Prostate gland (tissue), 2 donors: ENCODE measurements around the gene FAM83G.

Experiments used
- POLR2A ChIP-seq: fragments of 450-650 bp; IDR thresholded peaks from one replicate; pipeline ENCODE4 v1.6.1; 2016; ENCODE audit warnings: antibody characterized with exemption, mild to moderate bottlenecking
- POLR2AphosphoS5 ChIP-seq: sonication (generic); formaldehyde crosslinking; IDR thresholded peaks from one replicate; pipeline ENCODE4 v1.6.1; 2017; ENCODE audit warnings: antibody characterized with exemption
- TF ChIP-seq, protein P1 (sequence below), 4 experiments: fragments of 200-600 bp in 2 of 4; fragments of 450-650 bp in 2 of 4; sonication (generic) in 2 of 4; IDR thresholded peaks; 1 replicate in 3 of 4; 2 replicates in 1 of 4; pipeline ENCODE4 v1.5.1; 2016 to 2019; ENCODE audit warnings: antibody characterized with exemption in 4 of 4, mild to moderate bottlenecking in 2 of 4, moderate library complexity in 2 of 4

DNA sequence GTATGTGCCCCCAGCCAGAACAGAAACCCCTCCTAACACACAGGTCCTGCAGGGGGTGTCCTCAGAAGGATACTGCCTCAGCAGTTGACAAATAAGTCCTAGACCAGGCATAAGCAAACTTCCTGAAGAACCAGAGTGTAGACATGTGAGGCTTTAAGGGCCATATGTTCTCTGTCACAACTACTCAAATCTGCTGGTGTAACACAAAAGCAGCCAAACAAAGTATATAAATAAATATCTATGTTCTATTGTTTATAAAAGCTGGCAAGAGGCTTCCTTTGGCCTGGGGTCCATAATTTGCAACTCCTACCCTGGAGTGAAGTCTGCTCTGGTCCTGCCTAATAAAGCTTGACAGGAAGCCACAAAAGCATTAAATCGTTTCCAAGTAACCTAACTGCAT, 9.9 kb downstream of the FAM83G start:
- TF ChIP-seq, protein P1, sequence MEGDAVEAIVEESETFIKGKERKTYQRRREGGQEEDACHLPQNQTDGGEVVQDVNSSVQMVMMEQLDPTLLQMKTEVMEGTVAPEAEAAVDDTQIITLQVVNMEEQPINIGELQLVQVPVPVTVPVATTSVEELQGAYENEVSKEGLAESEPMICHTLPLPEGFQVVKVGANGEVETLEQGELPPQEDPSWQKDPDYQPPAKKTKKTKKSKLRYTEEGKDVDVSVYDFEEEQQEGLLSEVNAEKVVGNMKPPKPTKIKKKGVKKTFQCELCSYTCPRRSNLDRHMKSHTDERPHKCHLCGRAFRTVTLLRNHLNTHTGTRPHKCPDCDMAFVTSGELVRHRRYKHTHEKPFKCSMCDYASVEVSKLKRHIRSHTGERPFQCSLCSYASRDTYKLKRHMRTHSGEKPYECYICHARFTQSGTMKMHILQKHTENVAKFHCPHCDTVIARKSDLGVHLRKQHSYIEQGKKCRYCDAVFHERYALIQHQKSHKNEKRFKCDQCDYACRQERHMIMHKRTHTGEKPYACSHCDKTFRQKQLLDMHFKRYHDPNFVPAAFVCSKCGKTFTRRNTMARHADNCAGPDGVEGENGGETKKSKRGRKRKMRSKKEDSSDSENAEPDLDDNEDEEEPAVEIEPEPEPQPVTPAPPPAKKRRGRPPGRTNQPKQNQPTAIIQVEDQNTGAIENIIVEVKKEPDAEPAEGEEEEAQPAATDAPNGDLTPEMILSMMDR (IDR thresholded peaks at IDR 0.05), result no peak
- no peak for TF ChIP-seq POLR2AphosphoS5
- no peak for TF ChIP-seq POLR2A
